ENCODE results near the gene SLC26A11.
"Not testable (repeated sequence)": the region's sequence is repeated elsewhere in the genome, so short reads cannot be mapped to it uniquely, and the experiment has no call there.

Gene SLC26A11

DNA sequence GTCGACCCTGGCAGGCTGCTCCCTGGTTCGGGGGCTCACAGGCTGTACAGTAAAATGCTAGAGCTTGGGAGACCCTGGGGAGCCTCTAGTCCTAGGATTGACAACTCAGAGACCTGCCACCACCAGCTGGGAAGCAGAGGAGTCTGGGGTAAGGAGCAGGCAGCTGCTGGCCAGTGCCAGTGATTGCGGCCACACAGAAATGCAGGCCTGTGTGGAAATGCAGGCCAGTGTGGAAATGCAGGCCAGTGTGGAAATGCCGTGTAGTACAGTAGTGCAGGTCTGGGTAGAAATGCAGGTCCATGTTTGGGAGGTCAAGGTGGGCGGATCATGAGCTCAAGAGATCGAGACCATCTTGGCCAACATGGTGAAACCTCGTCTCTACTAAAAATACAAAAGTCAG is 23.6 kb upstream of the SLC26A11 start:
- no peak for DNase-seq

GRCh38 chr17:80198144-80198661 is 22.0 kb upstream of the SLC26A11 start:
- DNase-seq: no peak

DNA sequence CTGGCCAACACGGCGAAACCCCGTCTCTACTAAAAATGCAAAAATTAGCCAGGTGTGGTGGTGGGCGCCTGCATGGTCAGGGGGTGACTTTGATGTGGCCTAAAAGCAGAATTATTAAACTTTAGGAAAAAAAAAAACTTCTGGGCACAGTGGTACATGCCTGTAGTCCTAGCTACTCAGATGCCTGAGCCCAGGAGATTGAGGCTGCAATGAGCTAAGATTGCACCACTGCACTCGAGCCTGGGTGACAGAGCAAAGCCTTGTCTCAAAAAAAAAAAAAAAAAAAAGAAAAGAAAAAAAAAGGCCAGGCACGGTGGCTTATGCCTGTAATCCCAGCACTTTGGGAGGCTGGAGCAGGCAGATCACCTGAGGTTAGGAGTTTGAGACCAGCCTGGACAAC is 20.9 kb upstream of the SLC26A11 start:
- not testable (repeated sequence) for DNase-seq

- DNase-seq: no peak
Measured at GRCh38 chr17:80201446-80201845, 18.8 kb upstream of the SLC26A11 start.

DNA sequence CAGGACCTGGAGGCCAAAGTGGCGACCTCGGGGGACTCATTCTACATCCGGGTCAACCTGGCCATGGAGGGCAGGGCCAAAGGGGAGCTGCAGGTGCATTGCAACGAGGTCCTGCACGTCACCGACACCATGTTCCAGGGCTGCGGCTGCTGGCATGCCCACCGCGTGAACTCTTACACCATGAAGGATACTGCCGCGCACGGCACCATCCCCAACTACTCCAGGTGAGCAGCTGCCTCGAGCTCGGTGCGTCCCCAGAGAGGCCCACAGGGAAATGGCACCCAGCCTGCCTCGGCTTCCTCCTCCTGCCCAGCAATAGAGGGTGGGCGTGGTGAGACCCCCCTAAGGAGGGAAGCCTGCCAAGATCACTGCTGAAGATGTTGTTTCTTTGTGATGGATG is 18.0 kb upstream of the SLC26A11 start:
- DNase-seq: no peak

DNA sequence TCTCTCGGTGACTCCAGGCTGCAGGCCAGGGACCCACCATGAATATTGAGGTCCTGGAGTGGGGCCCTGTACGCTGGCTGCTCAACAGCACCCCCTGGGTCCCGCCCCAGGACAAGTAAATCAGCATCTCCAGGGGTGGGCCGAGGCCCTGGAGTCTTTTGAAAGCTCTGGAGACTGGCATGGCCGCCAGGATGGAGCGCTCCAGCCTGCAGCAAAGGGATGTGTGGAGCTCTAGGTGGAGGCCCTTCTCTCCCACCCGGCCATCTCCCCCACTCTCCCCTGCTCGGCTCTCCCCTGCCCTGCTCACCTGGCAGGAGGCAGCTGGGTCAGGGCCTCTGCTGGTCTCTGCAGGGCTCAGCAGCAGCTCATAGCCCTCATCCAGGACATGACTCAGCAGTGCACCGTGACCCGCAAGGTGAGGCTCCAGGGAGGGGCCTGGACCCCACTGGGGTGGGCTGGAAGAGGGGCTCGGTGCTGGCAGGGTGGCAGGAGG is 16.7 kb upstream of the SLC26A11 start:
- DNase-seq: no peak

DNA sequence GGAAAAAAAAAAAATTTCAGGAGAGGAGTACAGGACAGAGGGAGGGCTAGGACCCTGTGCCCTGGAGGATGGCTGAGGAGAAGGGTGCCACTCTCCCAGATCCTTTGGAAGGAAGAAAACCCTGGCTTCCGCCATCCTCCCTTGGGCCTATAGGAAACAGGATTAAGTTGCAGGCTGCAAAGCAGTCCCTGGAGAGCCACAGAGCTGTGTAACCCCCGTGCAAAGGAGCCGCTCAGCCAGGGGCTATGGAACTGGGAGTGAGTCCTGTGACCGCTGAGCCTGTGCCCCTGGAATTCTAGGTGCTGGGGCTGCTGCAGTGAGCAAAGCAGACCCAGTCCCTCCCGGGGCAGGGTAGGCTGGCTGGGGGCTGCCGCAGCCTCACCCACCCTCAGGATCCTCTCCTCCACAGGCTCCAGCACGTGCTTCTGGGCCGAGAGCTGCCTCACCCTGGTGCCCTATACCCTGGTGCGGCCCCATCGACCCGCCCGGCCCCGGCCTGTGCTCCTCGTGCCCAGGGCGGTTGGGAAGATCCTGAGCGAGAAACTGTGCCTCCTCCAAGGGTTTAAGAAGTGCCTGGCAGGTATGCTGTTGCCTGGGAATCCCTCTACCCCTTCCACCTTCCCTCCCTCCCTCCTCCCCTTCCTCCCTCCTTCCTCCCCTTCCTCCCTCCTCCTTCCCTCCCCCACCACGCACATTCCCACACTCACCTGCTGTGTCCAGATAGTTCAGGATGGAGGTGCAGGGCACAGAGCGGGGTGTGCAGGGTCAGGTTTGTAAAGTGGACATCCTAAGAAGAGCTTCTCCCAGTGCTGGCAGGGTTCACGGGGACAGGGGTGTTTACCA is 15.4 kb upstream of the SLC26A11 start:
- DNase-seq: no peak

DNA sequence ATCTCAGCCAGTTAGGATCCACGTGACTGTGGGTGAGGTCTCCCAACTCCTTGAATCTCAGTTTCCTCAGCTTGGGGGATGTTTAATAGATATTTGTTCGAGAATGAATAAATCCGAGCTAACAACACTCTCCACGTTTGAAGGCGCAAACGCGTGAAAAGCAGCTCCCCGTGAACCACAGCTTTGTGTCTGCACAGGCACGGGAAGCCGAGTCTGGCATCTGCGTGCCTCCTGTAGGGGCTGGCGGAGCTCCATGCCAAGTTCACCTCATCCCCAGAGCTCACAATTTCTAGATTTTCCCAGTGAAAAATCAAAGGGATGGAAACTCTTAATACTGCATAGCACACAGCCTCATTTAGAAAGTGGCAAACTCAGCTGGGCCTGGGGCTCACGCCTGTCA is 14.4 kb upstream of the SLC26A11 start:
- DNase-seq: no peak

DNA sequence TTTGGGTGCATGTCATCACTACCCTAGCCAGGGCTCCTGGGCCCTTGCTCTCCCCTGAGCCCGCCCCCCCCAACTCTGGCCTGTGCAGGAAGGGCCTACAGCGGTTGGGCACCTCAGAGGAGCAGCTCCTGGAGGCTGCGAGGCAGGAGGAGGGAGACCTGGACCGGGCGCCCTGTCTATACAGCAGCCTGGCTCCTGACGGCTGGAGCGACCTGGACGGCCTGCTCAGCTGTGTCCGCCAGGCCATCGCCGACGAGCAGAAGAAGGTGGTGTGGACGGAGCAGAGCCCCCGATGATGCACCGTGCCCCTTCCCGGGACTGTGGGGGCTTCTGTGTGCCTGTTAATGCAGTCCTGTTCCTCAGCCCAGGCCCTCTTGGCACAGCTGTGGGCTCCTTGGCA is 12.2 kb upstream of the SLC26A11 start:
- DNase-seq: no peak

DNA sequence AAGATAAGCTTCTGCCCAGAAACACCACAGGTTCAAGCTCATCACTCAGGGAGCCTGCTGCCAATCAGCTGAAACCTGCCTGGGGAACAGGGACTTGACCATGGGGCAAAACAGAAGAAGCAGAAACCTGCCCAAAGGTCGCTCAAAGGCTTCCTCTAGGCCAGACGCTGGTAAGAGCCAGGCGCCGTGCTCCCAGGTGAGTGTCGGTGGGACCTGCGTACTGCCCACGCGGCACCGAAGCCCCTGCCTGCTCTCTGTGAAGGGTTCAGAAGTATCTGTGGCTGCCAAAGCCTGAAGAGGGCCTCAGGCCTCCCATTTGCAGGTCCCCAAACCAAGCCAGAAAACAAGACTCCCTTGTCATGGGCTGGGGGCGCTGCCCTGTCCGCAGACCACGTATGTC is 10.5 kb upstream of the SLC26A11 start:
- no peak for DNase-seq

- no peak for DNase-seq
Measured at GRCh38 chr17:80210348-80211108, 9.7 kb upstream of the SLC26A11 start.

DNA sequence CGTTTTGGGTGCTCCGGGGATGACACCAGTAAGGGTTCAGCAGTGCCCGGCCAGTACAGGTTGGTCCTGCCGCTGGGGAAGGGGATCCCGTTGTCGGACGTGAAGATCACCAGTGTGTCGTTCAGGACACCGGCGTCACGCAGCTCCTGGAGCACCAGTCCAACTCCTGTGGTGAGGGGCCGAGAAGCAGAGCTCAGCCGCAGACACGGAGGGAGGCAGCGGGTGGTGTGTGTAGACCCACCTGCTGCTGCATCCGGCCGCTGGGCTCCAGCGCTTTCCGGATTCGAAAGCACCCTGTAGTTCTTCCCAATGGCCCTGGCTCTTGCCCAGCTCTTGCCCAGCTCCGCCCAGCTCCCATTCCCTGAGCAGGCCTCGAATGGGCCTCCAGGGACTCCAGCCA is 8.1 kb upstream of the SLC26A11 start:
- no peak for DNase-seq

- no peak for DNase-seq
Measured at GRCh38 chr17:80212511-80212910, 7.7 kb upstream of the SLC26A11 start.

DNA sequence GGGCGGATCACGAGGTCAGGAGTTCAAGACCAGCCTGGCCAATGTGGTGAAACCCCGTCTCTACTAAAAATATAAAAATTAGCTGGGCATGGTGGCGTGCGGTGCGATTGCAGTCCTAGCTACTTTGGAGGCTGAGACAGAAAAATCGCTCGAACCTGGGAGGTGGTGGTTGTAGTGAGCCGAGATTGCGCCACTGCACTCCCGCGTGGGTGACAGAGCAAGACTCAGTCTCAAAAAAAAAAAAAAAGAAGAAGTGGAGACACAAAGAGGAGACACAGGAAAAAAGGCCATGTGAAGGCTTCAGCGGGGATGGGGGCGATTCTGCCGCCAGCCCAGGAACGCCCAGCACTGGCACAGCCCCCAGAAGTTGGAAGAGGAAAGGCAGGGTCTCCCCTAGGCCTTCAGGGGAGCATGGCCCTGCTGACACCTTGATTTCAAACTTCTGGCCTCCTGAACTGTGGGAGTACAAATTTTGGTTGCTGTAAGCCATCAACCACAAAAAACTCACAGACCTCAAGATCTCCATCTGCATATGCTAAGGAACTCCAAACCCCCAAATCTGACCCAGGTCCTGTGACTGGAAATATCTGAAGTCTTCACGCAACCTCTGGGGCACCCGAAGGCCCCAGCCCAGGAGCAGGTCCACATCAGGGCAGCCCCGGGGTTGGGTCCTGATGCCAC is 7.1 kb upstream of the SLC26A11 start:
- no peak for DNase-seq

GRCh38 chr17:80213643-80213975 is 6.6 kb upstream of the SLC26A11 start:
- no peak for DNase-seq

- DNase-seq: no peak
Measured at GRCh38 chr17:80214012-80214877, 6.0 kb upstream of the SLC26A11 start.

DNA sequence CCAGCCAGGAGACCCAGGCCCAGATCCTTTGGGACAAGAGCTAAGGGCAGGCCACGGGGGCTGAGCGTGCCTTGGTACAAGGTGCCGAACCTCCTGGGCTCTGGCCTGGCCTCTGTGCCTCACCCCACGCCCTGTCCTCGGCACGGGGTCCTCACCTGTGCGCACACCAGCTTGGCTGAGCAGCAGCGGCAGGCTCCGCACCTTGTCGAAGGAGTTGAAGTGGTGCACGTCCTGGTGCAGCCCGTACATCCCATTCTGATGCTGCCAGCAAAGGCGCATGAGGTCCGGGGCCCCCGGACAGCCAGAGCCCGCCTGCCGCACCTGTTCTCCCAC is 5.4 kb upstream of the SLC26A11 start:
- no peak for DNase-seq

- DNase-seq: no peak
Measured at GRCh38 chr17:80216473-80217456, 3.5 kb upstream of the SLC26A11 start.

DNA sequence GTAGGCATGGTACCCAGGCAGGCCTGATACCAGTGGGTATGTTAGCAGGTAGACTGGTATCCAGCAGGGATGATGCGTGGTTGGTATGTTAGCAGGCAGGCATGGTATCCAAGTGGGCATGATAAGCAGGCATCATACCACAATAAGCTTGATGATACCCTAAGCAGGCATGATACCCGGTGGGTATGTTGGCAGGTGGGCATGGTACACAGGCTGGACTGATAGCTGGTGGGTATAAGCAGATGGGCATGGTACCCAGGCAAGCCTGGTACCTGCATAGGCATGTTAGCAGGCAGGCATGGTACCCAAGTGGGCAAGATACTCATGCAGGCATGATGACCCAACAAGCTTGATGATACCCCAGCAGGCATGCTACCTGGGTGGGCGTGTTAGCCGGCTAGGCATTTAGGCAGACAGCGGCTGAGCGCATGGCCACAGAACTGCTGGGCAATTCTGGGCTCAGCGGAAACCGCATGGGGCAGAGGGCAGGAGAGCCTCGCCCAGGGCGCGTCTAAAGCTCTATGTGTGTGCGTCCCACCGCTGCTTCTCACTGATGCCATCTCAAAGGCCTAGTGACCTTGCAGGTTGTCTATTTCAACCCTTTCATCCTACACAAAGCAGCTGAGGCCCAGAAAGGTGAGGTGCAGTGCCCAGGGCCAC is 2.4 kb upstream of the SLC26A11 start:
- no peak for DNase-seq

DNA sequence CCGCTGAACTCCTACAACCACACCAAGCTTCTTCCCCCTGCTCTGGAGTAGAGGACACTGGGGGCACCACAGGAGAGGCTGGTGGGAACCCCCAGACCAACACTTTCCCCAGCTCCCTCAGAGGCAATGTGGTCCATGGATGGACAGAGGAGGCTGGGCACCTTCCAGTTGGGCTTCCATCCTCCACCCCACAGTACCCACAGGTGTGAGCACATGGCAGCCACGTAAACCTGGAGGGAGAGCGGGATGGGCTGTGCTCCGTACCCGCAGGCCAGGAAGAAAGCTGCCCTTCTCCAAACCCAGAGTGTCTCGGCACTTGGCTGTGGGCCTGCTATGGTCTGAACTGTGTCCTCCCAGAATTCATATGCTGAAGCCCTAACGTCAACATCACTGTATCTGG is 1.8 kb upstream of the SLC26A11 start:
- no peak for DNase-seq
